GM19438 (cell line): ENCODE results near the gene TBX2.

ENCODE experiments used
- ATAC-seq: cut with Tn5 transposase; IDR thresholded peaks from one replicate; pipeline ENCODE4 v1.9.1; 2021; ENCODE audit warnings: low read depth; ENCODE audit not compliant: unreplicated experiment

The TBX2 gene

DNA sequence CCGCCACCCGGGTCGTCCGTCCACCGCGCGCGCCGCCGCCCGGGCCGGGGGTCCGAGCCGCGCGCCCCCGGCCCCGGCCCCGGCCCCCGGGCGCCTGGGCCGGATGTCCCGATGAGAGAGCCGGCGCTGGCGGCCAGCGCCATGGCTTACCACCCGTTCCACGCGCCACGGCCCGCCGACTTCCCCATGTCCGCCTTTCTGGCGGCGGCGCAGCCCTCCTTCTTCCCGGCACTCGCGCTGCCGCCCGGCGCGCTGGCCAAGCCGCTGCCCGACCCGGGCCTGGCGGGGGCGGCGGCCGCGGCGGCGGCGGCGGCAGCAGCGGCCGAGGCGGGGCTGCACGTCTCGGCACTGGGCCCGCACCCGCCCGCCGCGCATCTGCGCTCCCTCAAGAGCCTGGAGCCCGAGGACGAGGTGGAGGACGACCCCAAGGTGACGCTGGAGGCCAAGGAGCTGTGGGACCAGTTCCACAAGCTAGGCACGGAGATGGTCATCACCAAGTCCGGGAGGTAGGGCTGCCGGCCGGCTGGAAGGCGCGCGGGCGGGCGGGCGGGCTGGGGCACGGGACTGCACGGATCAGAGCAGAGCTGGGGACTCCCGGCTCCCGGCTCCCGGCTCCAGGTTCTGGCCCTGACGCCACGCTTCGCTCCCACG, 548 bp downstream of the TBX2 start:
- no peak for ATAC-seq

DNA sequence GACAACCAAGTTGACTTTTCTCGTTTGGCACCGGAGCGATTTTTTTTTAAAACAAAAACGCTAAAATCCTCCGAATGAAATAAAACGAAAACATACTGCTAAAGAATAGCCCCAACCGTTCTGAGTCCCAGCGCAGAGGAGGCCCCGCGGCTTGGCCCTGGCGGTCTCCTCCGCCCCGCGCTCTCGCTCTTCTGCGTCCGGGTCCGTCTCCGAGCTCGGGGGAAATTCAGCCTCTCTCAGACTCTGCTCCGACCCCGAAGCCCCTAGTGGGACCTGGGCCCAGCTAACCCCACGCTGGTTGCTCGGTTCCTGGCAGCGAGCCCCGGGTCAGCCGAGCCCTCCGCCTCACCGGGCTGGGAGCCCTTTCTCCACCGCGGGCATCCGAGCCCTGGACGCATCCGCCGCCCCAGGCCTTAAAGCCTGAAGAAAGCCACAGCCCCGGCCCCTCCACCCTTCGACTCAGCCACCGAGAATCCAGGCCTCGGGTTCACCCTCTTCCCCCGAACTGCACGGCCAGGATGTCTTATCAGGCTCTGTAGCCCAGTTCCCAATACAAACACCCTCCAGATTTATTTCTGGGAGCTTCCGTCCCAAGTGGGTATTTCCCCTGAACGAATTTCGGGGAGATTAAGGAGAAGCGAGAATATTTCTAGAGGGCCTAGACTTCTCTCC, 1.2 kb downstream of the TBX2 start:
- no peak for ATAC-seq

DNA sequence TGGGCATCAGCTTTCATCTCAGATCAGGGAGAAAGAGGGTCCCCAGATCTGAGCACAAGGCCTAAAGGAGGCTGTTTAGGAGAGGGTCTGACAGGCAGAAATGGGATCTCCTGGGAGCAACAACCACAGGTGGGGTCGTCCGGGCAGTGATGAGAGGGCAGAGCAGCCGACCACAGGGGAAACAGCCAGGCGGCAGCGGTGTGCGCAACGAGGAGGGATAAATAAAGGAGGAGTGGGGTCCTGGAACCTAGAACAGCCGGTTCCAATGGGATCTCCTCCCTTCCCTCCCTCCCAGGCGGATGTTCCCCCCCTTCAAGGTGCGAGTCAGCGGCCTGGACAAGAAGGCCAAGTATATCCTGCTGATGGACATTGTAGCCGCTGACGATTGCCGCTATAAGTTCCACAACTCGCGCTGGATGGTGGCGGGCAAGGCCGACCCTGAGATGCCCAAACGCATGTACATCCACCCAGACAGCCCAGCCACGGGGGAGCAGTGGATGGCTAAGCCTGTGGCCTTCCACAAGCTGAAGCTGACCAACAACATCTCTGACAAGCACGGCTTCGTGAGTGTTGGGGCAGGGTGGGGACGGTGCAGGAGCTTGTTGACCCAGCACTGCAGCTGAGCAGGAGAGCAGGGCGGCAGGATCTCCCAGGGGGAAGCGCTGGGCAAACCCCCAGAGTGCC, 1.9 kb downstream of the TBX2 start:
- ATAC-seq = no peak

DNA sequence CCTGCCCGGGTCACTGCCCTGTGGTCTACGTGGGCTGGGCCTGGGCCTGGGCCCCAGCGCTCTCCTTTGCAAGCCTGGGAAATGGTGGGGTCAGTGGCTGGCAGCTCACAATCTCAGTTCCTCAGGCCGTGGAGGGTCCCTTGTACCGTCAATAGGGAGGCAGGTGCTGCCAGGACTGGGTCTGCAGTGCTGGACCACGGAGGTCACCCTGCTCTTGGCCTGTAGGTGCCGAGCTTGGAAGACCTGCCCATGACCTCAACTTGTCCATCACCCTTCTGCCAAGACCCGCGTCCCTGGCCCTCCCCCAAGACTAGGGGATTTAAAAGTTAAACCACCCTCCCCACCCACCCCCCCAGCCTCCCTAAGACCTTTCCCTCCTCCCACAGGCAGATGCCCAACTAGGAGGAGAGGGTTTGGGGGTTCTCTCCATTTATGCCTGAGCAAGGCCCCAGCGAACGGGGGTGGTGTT, 2.5 kb downstream of the TBX2 start:
- ATAC-seq = no peak

DNA sequence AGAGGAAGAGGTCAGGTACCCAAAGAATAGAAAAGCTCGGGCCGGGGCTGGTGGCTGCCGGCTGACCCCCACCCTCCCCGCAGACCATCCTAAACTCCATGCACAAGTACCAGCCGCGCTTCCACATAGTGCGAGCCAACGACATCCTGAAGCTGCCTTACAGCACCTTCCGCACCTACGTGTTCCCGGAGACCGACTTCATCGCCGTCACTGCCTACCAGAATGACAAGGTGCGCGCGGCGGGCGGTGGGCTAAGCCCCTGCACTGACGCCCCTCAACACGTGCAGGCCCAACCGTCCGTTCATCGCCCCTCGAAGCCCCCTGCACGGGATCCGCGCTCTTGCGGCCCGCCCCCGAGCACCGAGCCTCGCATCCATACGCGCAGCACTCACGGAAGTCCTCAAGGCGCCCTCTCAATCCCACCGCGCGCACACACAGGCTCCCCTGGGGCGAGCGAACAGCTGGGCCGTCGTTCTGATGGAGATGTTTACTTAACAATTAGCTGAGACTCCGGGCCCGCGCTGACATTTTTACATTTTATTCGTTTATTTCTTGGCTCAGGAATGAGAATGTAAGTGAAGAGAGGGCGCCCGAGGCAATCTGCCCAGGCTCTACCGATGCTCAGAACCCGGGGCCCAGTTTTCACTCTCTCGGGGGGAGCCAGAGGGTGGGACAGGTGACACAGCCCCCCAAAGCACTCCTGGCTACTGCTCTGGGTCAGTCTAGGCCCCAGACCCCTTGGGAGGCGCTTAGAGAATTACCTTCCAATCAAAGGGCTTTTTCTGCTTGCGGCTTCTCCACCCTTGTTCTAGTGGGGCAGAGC, 3.5 kb downstream of the TBX2 start:
- no peak for ATAC-seq

DNA sequence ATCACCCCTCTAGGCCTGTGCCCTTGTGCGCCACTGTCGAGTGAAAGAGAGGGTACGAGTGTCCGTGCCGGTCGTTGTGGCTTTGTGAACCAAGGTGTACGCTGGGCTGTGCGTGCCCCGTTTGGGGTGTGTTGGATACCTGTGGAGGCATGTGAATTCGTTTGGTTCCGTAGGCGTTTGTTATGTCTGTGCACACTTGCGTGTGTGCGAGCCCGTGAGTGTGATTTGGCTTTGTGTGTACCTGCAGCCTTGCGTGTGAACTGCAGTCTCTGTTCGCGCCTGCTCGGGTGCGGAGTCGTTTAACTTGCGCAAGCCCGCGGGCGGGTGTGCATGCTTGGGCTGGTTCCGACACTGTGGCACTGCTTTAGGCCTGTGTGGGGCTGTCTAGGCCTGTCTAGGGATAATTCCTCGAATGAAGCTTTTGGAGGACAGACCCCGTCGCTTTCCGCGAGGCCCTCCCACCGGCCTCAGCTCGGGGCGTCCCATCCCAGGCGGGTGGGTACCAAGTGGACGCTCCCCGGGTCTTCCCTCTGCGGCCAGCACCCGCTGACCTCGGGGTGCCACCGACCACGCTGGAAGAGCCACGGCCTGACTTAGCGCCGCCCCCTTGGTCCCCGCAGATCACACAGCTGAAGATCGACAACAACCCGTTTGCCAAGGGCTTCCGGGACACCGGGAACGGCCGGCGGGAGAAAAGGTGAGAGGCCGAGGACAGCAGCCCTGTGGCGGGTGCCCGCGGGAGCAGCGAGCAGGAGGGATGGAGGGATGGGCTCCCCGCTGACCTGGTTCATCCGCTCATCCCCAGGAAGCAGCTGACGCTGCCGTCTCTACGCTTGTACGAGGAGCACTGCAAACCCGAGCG, 4.4 kb downstream of the TBX2 start:
- ATAC-seq = no peak

DNA sequence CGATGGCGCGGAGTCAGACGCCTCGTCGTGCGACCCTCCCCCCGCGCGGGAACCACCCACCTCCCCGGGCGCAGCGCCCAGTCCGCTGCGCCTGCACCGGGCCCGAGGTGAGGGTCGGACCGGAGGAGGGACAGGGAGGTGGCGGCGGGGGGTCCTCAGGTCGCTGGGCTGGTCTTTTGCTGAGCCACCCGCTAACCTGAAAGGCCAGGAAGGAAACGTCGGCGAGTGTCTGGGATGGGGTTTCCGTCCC, 4.9 kb downstream of the TBX2 start:
- ATAC-seq = no peak

DNA sequence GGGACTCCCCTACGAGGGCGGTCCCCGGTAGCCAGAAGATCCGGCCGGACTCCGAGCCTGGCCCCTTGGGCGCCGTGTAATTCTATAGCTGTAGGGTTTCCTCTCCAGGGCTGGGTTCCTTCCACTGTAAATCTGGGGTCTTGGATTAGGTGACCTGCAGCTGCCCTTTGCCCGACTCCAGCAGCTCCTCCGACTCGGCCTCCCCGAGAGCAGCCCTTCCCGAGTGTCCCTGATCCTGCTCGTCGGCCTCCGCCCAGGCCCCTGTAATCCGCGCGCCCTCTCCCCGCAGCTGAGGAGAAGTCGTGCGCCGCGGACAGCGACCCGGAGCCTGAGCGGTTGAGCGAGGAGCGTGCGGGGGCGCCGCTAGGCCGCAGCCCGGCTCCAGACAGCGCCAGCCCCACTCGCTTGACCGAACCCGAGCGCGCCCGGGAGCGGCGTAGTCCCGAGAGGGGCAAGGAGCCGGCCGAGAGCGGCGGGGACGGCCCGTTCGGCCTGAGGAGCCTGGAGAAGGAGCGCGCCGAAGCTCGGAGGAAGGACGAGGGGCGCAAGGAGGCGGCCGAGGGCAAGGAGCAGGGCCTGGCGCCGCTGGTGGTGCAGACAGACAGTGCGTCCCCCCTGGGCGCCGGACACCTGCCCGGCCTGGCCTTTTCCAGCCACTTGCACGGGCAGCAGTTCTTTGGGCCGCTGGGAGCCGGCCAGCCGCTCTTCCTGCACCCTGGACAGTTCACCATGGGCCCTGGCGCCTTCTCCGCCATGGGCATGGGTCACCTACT, 5.5 kb downstream of the TBX2 start:
- ATAC-seq = no peak

DNA sequence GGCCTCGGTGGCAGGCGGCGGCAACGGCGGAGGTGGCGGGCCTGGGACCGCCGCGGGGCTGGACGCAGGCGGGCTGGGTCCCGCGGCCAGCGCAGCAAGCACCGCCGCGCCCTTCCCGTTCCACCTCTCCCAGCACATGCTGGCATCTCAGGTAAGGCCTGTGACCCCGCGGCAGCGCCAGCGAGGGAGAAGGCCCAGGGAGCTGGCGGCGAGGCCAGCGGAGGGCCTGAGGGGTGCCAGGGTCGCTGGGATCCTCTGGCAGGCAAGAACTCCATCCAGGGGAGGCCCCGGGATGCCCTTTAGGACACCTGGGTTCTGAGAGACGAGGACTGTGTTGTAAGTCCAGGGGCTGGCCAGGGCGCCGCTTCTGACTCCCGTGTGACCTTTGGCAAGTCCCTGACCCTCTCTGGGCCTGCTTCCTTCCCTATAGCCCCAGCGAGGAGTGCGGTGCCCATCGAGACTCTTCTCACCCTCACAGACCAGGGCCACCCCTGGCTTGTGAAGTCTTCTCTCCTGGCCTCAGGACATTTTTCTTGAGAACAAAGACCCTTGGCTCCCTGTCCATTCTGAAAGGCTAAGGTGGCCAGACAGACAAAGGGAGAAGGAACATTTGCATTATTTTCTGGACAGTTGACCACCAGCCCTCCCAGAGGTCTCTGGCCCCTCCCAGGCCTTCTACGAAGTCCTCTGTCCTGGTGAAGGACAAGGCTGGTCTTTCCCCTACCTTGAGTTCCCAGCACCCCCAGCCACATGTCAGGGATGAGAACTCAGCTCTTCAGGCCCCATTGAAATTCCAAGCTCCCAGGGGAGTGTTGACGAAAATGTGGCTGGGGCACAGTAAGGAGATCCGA, 6.3 kb downstream of the TBX2 start:
- ATAC-seq = no peak

DNA sequence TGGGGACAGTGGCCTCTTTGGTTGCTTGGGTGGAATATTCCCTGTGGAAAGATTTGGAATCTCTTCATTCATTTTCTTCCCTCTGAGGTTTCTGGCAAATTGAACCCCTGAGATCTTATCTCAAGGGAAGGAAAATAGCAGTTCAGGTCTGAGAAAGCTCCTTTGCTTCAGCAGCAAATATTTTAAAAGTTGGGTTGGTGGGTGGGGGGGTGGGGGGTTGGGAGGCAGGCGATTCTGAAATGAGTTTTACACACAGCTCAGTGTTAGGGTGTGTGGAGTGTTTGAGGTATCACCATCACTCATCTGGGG, 6.8 kb downstream of the TBX2 start:
- no peak for ATAC-seq

DNA sequence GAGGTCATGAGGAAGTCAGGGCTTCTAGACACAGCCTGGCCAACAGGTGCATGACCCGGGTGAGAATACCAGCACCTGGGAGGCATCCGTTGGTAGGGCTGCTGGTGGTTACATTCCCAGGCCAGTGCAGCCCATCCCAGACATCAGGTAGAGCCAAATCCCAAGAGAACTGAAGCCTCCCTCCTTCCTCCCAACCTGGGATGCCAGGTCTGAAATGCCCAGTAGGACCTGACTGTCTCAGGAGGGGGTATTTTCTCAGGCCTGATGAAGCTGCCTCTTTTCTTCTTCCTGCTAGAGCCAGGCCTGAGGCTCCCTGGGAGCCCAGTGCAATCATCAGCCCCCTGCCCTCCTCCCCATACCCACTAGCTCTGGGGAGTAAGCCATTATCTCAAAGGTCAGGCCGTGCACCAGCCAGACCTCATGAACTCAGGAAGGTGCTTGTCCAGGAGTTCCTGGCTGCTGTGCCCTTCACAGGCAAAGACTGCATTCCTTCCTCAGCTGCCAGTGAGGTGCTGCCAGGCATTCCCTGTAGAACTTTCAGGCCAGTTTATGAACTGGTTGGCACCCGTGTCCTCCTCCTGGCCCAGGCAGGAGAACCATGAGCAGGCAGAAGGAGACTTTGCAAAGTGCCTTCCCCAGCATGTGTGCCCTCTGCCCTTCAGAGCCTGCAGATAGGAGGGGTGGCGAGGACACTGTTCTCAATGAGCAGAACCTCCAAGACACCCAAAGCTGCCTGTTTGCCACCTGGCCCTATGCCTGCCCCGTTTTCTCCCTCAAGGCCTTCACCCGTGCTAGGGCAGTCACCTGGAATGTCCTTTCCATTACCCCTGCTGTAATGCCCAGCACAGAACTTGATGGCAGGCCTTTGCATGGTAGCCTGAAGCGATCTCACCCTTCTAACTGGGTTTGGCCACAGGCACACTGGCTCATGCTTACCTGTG, 7.6 kb downstream of the TBX2 start:
- ATAC-seq = no peak

DNA sequence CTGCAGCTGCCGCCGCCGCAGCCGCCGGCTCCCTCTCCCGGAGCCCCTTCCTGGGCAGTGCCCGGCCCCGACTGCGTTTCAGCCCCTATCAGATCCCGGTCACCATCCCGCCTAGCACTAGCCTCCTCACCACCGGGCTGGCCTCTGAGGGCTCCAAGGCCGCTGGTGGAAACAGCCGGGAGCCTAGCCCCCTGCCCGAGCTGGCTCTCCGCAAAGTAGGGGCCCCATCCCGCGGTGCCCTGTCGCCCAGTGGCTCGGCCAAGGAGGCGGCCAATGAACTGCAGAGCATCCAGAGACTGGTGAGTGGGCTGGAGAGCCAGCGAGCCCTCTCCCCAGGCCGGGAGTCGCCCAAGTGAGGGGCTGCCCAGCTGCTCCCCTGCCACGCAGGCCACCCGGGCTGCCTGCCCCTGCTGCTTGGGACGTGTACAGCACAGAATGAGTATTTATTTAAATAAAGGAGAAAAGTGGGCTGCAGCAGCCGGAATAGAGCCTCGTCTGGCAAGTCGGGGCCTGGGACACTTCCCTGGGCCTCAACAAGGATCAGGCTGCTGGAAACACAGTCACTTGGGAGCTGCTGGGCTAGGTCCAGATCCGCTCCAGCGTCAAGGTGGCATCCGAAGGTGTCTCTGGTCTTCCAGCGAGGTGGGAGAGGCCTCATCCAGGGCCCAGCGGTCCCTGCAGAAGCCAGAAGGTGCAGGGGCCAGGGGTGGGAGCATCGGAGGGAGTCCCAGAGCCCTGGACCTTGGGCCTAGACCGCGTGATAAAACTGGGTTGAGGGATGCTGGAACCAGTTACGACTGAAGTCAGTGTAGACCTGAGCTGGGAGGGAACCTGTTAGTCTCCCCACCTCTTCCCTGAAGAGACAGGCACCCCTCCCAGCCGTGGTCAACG, 8.8 kb downstream of the TBX2 start:
- no peak for ATAC-seq

DNA sequence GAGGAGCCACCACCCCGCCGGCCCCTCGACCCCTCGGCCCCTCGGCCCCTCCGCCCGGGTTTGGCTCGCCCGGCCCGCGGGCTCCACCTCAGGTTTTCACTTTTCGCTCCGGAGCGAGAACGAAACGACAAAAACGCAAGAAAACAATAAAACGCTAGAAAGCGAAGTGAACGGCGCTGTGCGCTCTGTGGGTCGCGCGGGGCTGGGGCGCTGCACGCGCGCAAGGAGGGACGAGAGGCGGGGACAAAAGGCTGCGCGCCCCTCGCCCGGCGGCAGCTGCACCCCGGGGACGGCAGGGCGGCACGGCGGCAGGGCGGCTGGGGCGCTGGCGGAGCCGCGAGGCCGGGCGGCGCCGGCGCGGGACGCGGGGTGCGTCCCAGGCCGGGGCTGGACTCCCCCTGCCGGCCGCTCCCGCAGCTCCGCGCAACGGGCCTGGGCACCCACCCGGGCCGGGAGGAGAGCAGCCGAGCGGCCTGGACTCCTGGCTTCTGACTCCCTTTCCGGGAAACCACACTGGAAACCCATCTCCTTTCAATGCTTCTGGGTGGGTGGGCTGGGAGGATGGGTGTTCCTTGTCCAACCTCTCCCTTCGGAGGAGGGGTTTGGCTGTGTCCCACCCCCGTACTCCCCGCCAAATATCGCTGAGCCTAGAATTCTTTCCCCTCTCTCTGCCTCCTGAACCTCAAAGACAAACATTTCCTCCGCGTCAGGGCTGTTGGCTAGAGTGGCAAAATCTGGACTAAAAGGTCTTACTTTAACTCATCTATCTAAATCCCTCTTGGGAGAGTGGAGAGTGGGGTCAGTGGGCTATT, 9.9 kb downstream of the TBX2 start:
- peak; percentile 35 for ATAC-seq

DNA sequence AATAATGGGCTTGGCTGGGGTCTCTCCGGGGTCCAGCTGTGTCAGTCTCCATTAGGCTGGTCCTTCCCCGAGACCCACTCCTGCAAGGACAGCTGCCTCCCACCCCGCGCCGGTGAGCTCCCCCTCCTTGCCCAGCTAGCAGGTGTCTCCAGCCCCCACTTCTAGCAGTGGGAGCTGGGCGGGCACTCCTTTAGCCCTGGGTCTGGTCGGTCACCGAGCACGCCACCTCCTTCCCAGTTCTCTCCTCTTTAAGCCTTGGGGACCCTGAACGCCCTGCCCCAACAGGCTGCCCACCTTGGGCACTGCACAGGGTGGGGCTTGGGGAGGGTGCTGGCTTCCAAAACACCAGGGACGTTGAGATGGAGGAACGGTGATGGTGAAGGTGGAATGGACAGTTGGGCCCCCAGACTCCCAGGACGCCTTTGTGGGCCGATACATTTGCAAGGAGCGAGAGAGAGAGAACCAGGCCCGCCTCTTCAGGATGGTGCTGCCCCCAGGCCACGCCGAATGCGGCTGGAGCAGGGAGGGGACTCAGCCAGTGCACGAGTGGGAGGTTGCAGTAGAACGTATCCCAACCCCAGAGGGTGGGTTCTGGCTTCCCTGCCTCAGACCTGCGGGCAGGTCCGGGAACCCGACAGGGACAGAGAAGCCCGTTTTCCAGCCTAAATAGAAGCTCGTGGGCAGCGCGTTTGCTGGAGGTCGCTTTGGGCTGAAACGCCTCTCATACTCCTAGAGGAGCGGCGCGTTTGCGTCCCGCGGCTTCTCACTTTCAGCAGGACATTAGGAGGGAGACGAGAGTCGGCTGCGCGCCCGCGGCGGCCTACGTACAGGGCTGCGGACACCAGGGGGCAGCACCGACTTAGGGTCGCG, 10.7 kb downstream of the TBX2 start:
- no peak for ATAC-seq

DNA sequence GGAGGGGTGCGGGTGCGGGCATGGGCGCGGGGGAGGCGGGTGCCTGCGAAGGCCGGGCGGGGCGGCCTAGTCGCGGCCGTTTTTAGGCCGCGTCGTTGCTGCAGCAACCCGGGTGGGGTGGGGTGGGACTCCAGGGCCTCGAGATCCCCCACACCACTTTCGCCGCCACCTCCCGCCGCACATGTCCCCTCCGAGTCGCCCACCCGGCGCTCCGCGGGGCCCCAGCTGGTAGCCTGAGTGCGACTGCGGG, 11.3 kb downstream of the TBX2 start:
- no peak for ATAC-seq
